A673 (cell line): Measurements from ENCODE around the gene SMARCD2. TPM values are rescaled to one million over a fixed set of nuclear protein-coding genes. Genes with fewer than 3 reads are reported as not detected.
A peak's percentile ranks its signal among the peaks of the same experiment; 100 is the strongest.
"Not testable (repeated sequence)": the region's sequence is repeated elsewhere in the genome, so short reads cannot be mapped to it uniquely, and the experiment has no call there.

ENCODE experiments used
- BruUV-seq: library from RNA; stranded (reverse); fragments of 400-500 nt; replicated peaks from 2 replicates; lab custom pipeline; 2021; lab: Mats Ljungman, UMichigan
- CTCF ChIA-PET: fragments of 300-600 bp; sonication (Branson Sonifier 250); formaldehyde crosslinking; loops from one replicate; lab custom pipeline; 2022; ENCODE audit warnings: antibody characterized with exemption; lab: Charles Lee
- POLR2A ChIA-PET: fragments of 300-600 bp; sonication (Branson Sonifier 250); formaldehyde crosslinking; loops from one replicate; lab custom pipeline; 2022; ENCODE audit warnings: antibody characterized with exemption; ENCODE audit not compliant: low non-redundant PET; lab: Charles Lee
- DNase-seq: peaks from one replicate; pipeline ENCODE4 v3.0.0-alpha.2; 2015; ENCODE audit warnings: low spot score
- H3K27ac ChIP-seq: fragments of 200-600 bp; sonication (generic); 2 replicates; pipeline ENCODE4 v1.5.1; 2016; ENCODE audit warnings: mixed run types, low read depth, mild to moderate bottlenecking, mixed read lengths, antibody characterized with exemption, low read length; ENCODE audit not compliant: poor library complexity, severe bottlenecking
- H3K27me3 ChIP-seq: fragments of 200-600 bp; sonication (generic); replicated peaks from 2 replicates; pipeline ENCODE4 v1.6.1; 2017; ENCODE audit warnings: mixed run types, low read depth, mild to moderate bottlenecking, mixed read lengths, antibody characterized with exemption, low read length; ENCODE audit not compliant: insufficient read depth, poor library complexity
- H3K36me3 ChIP-seq: fragments of 200-600 bp; sonication (generic); 2 replicates; pipeline ENCODE4 v1.6.1; 2016; ENCODE audit warnings: mixed run types, mild to moderate bottlenecking, mixed read lengths, antibody characterized with exemption, low read length; ENCODE audit not compliant: insufficient read depth, poor library complexity, severe bottlenecking
- H3K4me1 ChIP-seq: fragments of 200-600 bp; sonication (generic); 2 replicates; pipeline ENCODE4 v1.6.1; 2017; ENCODE audit warnings: mixed run types, mild to moderate bottlenecking, mixed read lengths, antibody characterized with exemption, low read length; ENCODE audit not compliant: insufficient read depth, poor library complexity, severe bottlenecking
- H3K4me3 ChIP-seq: fragments of 200-600 bp; sonication (generic); 2 replicates; pipeline ENCODE4 v1.5.1; 2016; ENCODE audit warnings: low read depth, mixed run types, mild to moderate bottlenecking, mixed read lengths, low read length; ENCODE audit not compliant: poor library complexity, severe bottlenecking
- H3K9me3 ChIP-seq: fragments of 200-600 bp; sonication (generic); 2 replicates; pipeline ENCODE4 v1.6.1; 2016; ENCODE audit warnings: mixed run types, low read depth, mild to moderate bottlenecking, mixed read lengths, antibody characterized with exemption, low read length; ENCODE audit not compliant: poor library complexity, severe bottlenecking
- EZH2 ChIP-seq: fragments of 200-600 bp; sonication (generic); IDR thresholded peaks from 2 replicates; pipeline ENCODE4 v1.6.1; 2017; ENCODE audit warnings: borderline replicate concordance, low read depth, mild to moderate bottlenecking, mixed read lengths, antibody characterized with exemption, low read length; ENCODE audit not compliant: poor library complexity, severe bottlenecking
- intact Hi-C: fragments of 100-400 bp; cut with micrococcal nuclease; formaldehyde crosslinking; loops from one replicate; pipeline ENCODE4 v1.10.0; 2022; ENCODE audit not compliant: unreplicated experiment
- total RNA-seq: library from RNA; stranded (reverse); gene quantifications from 2 replicates; pipeline ENCODE4 v1.2.3, GENCODE V29; 2021
- TF ChIP-seq, protein P1 (sequence below): fragments of 300-800, 200-600 bp; sonication (generic); conservative IDR thresholded peaks from 2 replicates; pipeline ENCODE4 v1.5.1; 2017; ENCODE audit warnings: low read depth, mild to moderate bottlenecking, antibody characterized with exemption, low read length, moderate library complexity, mixed read lengths

The SMARCD2 gene
- total RNA-seq, 1 experiment from 2014 or later: 71.9 TPM

DNA sequence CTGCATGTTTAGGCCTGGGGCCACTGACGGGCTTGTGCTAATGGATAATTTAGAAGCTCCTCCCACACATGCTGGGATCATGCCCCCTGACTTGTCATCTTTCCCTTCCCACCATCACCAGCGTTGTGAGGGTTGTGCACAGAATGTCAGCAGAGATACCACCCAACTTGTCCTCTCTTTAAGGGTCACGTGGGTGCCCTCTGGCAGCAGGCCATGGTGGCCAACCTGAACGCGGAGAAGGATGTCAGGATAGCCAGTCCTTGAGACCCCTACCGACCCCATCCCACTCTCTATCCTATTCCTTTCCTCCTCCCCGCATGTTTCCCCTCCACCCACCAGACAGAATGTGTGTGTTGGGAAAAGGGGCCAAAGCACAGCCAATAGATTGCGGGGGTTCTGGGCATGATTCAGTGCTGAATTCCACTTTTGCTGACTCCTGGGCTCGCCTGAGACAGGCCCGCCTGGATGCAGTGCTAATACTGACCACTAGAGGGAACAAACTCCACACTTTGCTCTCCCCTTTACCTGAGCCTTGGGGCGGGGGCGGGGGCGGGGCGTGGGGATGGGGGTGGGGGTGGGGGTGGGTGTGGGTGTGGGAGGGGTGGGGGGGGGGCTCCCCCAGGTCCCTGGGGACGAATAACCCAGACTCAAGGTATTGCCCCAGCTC is 39.6 kb upstream of the SMARCD2 start, which contains the start of gene GH2:
Gene GH2, minus strand, starts transcription at position 10 of the 667 bp plus-strand sequence. CDS start 143 bp downstream, outside the sequence.
- H3K9me3 ChIP-seq: no peaks in the 10 kb centered on the region
- no peak within 1 kb of the TSS for H3K4me3 ChIP-seq
- BruUV-seq: no TSS peak
- no peaks in the 10 kb centered on the region for H3K4me1 ChIP-seq
- H3K27ac ChIP-seq: no peak within 1 kb of the TSS
- intact Hi-C loops: no loop called here
- H3K36me3 ChIP-seq: no peaks in the 10 kb centered on the region
- peak; percentile 59 for DNase-seq
- CTCF ChIA-PET: interaction anchor here (0.5 to 0.7 kb wide), 3 partner anchors 7 to 116 kb away, joined by 3 read pairs; partner anchors contain the start of genes CCDC47 and PRR29
- POLR2A ChIA-PET: no interaction called here
- H3K27me3 ChIP-seq: no peaks in the 10 kb centered on the region
- TF ChIP-seq EZH2: no peak
- TF ChIP-seq, protein P1, sequence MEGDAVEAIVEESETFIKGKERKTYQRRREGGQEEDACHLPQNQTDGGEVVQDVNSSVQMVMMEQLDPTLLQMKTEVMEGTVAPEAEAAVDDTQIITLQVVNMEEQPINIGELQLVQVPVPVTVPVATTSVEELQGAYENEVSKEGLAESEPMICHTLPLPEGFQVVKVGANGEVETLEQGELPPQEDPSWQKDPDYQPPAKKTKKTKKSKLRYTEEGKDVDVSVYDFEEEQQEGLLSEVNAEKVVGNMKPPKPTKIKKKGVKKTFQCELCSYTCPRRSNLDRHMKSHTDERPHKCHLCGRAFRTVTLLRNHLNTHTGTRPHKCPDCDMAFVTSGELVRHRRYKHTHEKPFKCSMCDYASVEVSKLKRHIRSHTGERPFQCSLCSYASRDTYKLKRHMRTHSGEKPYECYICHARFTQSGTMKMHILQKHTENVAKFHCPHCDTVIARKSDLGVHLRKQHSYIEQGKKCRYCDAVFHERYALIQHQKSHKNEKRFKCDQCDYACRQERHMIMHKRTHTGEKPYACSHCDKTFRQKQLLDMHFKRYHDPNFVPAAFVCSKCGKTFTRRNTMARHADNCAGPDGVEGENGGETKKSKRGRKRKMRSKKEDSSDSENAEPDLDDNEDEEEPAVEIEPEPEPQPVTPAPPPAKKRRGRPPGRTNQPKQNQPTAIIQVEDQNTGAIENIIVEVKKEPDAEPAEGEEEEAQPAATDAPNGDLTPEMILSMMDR: peak; percentile 61

DNA sequence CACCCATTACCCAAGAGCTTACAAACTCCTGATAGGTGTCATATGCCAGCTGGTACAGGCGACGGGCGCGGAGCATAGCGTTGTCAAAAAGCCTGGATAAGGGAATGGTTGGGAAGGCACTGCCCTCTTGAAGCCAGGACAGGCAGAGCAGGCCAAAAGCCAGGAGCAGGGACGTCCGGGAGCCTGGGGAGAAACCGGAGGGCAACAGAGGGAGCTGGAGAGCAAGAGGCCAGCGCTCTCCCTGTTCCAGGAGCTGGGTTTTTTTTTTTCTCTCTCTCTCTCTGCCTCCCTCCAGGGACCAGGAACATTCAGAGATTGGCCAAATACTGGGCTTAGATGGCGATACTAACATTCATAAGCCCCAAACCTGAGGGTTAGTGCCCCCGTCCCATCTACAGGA is 38.9 kb upstream of the SMARCD2 start:
- POLR2A ChIA-PET, DNase-seq, BruUV-seq, H3K4me1 ChIP-seq, intact Hi-C loops, H3K36me3 ChIP-seq, H3K4me3 ChIP-seq, H3K27ac ChIP-seq, H3K9me3 ChIP-seq, H3K27me3 ChIP-seq: not testable (repeated sequence)
- CTCF ChIA-PET: interaction anchor here (0.7 kb wide), 2 partner anchors 22 to 108 kb away, joined by 3 read pairs; partner anchors contain the start of gene CCDC47

DNA sequence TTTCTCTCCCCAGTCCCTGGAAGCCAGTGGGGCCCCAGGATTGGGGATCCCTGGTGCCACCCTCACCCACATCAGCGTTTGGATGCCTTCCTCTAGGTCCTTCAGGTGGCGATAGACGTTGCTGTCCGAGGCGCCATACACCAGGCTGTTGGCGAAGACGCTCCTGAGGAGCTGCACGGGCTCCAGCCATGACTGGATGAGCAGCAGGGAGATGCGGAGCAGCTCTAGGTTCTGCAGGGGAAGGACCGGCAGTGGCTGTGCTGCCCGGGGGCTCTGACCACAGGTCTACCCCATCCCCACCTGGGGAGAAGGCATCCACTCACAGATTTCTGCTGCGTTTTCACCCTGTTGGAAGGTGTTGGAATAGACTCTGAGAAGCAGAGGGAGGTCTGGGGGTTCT is 38.2 kb upstream of the SMARCD2 start:
- no TSS peak for BruUV-seq
- DNase-seq: no peak
- intact Hi-C loops: no loop called here
- no peaks in the 10 kb centered on the region for H3K36me3 ChIP-seq
- POLR2A ChIA-PET: no interaction called here
- H3K9me3 ChIP-seq: no peaks in the 10 kb centered on the region
- CTCF ChIA-PET: interaction anchor here (0.7 kb wide), 1 partner anchor 22 kb away, joined by 3 read pairs; no protein-coding TSS in a partner anchor
- H3K4me1 ChIP-seq: no peaks in the 10 kb centered on the region
- H3K27me3 ChIP-seq: no peaks in the 10 kb centered on the region
- H3K4me3 ChIP-seq: no peak overlapping the region
- no peak overlapping the region for H3K27ac ChIP-seq
- TF ChIP-seq, protein P1: no peak
- no peak for TF ChIP-seq EZH2

DNA sequence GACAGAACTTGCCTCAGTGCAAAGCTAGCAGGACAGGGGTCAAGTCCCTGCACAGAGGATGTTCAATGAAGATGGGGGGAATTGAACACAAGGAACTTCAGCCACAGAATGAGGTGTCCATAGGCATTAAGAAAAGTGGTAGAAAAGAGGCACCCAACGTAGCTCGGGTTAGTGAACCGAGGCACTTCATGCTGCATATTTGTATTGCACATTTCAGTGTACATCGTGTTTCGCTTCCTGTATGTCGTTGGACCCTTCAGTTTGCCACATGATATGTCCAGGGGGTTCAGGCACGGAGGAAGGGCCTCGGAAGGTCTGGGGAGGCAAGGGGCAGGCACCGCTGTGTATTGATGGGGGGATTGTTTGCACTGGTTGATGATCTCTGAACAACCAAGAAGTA is 35.9 kb upstream of the SMARCD2 start:
- CTCF ChIA-PET, BruUV-seq, H3K9me3 ChIP-seq, DNase-seq, H3K27ac ChIP-seq, H3K36me3 ChIP-seq, intact Hi-C loops, POLR2A ChIA-PET, H3K4me1 ChIP-seq, H3K27me3 ChIP-seq, H3K4me3 ChIP-seq: not testable (repeated sequence)

DNA sequence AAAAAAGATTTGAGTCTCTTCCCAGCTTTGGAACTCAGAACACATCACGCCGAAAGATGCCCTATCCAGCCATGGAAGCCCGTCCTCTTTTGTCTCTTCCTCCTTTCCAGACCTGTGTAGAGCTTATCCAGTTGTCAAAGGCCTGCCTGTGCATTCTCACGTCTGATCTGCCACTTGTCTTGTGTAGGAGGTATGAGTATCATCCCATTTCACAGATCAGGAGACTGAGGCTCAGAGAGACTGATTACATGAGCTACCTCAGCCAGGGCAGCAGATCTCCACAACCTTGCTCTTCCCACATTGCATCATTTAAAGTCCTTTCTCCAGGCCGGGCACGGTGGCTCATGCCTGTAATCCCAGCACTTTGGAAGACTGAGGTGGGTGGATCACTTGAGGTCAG is 32.2 kb upstream of the SMARCD2 start:
- CTCF ChIA-PET: interaction anchor here (0.6 kb wide), 1 partner anchor 8 kb away, joined by 3 read pairs; no protein-coding TSS in a partner anchor
- H3K36me3 ChIP-seq, H3K27ac ChIP-seq, H3K9me3 ChIP-seq, intact Hi-C loops, BruUV-seq, H3K4me3 ChIP-seq, H3K27me3 ChIP-seq, DNase-seq, H3K4me1 ChIP-seq, POLR2A ChIA-PET: not testable (repeated sequence)
